Measurements from ENCODE around the gene TMEM19. TPM values are rescaled to one million over a fixed set of nuclear protein-coding genes. Genes with fewer than 3 reads are reported as not detected.
"Not testable (repeated sequence)": the region's sequence is repeated elsewhere in the genome, so short reads cannot be mapped to it uniquely, and the experiment has no call there.

The TMEM19 gene
- total RNA-seq, 1 experiment from 2014 or later, result 56.3 TPM

GRCh38 chr12:71694099-71694820 lies 8.4 kb downstream of the TMEM19 start:
- ChIA-PET CTCF (no interaction called here), POLR2A (ENCODE audit: low non-redundant PET) (no interaction called here)
- no peak overlapping the region for H3K27ac ChIP-seq (ENCODE audit: low read depth, low read length, poor library complexity, severe bottlenecking)
- TF ChIP-seq EZH2 (IDR thresholded peaks at IDR 0.05; ENCODE audit: borderline replicate concordance, low read depth, low read length, poor library complexity, severe bottlenecking) (no peak), CTCF (conservative IDR thresholded peaks at IDR 0.05; ENCODE audit: low read depth, low read length) (no peak)
- H3K36me3 ChIP-seq (ENCODE audit: insufficient read depth, low read length, poor library complexity, severe bottlenecking), result peaks cover 34% of the 10 kb centered on the region
- intact Hi-C loops (cut with micrococcal nuclease; ENCODE audit: unreplicated experiment), result no loop called here
- no peaks in the 10 kb centered on the region for H3K9me3 ChIP-seq (ENCODE audit: low read depth, low read length, poor library complexity, severe bottlenecking)
- BruUV-seq (replicated peaks), result no TSS peak
- DNase-seq (ENCODE audit: low spot score), result no peak
- no peaks in the 10 kb centered on the region for H3K27me3 ChIP-seq (replicated peaks; ENCODE audit: insufficient read depth, low read depth, low read length, poor library complexity)
- no peak overlapping the region for H3K4me3 ChIP-seq (ENCODE audit: low read depth, low read length, poor library complexity, severe bottlenecking)
- H3K4me1 ChIP-seq (ENCODE audit: insufficient read depth, low read length, poor library complexity, severe bottlenecking), result peaks cover 4% of the 10 kb centered on the region

- CTCF ChIA-PET, result no interaction called here
- POLR2A ChIA-PET (ENCODE audit: low non-redundant PET), result no interaction called here
- Histone ChIP-seq H3K27ac (ENCODE audit: low read depth, low read length, poor library complexity, severe bottlenecking) (no peak overlapping the region), H3K27me3 (replicated peaks; ENCODE audit: insufficient read depth, low read depth, low read length, poor library complexity) (no peaks in the 10 kb centered on the region), H3K4me3 (ENCODE audit: low read depth, low read length, poor library complexity, severe bottlenecking) (no peak overlapping the region), H3K4me1 (ENCODE audit: insufficient read depth, low read length, poor library complexity, severe bottlenecking) (peaks cover 4% of the 10 kb centered on the region), H3K9me3 (ENCODE audit: low read depth, low read length, poor library complexity, severe bottlenecking) (no peaks in the 10 kb centered on the region), H3K36me3 (ENCODE audit: insufficient read depth, low read length, poor library complexity, severe bottlenecking) (peaks cover 42% of the 10 kb centered on the region)
- DNase-seq (ENCODE audit: low spot score), result no peak
- TF ChIP-seq CTCF (conservative IDR thresholded peaks at IDR 0.05; ENCODE audit: low read depth, low read length), result no peak
- TF ChIP-seq EZH2 (IDR thresholded peaks at IDR 0.05; ENCODE audit: borderline replicate concordance, low read depth, low read length, poor library complexity, severe bottlenecking), result no peak
- BruUV-seq (replicated peaks), result no TSS peak
- intact Hi-C loops (cut with micrococcal nuclease; ENCODE audit: unreplicated experiment), result no loop called here
Measured at GRCh38 chr12:71695782-71696181, 9.9 kb downstream of the TMEM19 start.

- peaks cover 39% of the 10 kb centered on the region for H3K36me3 ChIP-seq (ENCODE audit: insufficient read depth, low read length, poor library complexity, severe bottlenecking)
- H3K4me3 ChIP-seq (ENCODE audit: low read depth, low read length, poor library complexity, severe bottlenecking); H3K4me1 ChIP-seq (ENCODE audit: insufficient read depth, low read length, poor library complexity, severe bottlenecking); H3K9me3 ChIP-seq (ENCODE audit: low read depth, low read length, poor library complexity, severe bottlenecking); BruUV-seq (replicated peaks); H3K27ac ChIP-seq (ENCODE audit: low read depth, low read length, poor library complexity, severe bottlenecking); H3K27me3 ChIP-seq (replicated peaks; ENCODE audit: insufficient read depth, low read depth, low read length, poor library complexity); POLR2A ChIA-PET (ENCODE audit: low non-redundant PET); DNase-seq (ENCODE audit: low spot score); CTCF ChIA-PET; intact Hi-C loops (cut with micrococcal nuclease; ENCODE audit: unreplicated experiment): not testable (repeated sequence)
Measured at GRCh38 chr12:71702181-71702580, 16.3 kb downstream of the TMEM19 start.

- H3K27me3 ChIP-seq (replicated peaks; ENCODE audit: insufficient read depth, low read depth, low read length, poor library complexity), result no peaks in the 10 kb centered on the region
- CTCF ChIA-PET, result no interaction called here
- no peak for DNase-seq (ENCODE audit: low spot score)
- no peak overlapping the region for H3K27ac ChIP-seq (ENCODE audit: low read depth, low read length, poor library complexity, severe bottlenecking)
- POLR2A ChIA-PET (ENCODE audit: low non-redundant PET), result no interaction called here
- TF ChIP-seq CTCF (conservative IDR thresholded peaks at IDR 0.05; ENCODE audit: low read depth, low read length), result no peak
- no peak for TF ChIP-seq EZH2 (IDR thresholded peaks at IDR 0.05; ENCODE audit: borderline replicate concordance, low read depth, low read length, poor library complexity, severe bottlenecking)
- H3K9me3 ChIP-seq (ENCODE audit: low read depth, low read length, poor library complexity, severe bottlenecking), result no peaks in the 10 kb centered on the region
- intact Hi-C loops (cut with micrococcal nuclease; ENCODE audit: unreplicated experiment), result no loop called here
- BruUV-seq (replicated peaks), result no TSS peak
- peaks cover 35% of the 10 kb centered on the region for H3K36me3 ChIP-seq (ENCODE audit: insufficient read depth, low read length, poor library complexity, severe bottlenecking)
- H3K4me1 ChIP-seq (ENCODE audit: insufficient read depth, low read length, poor library complexity, severe bottlenecking), result no peaks in the 10 kb centered on the region
- H3K4me3 ChIP-seq (ENCODE audit: low read depth, low read length, poor library complexity, severe bottlenecking), result no peak overlapping the region
Measured at GRCh38 chr12:71702590-71702989, 16.7 kb downstream of the TMEM19 start.
